GM12875 (cell line): ENCODE data around the gene ZNF587.
"Not testable (repeated sequence)": the region's sequence is repeated elsewhere in the genome, so short reads cannot be mapped to it uniquely, and the experiment has no call there.

Experiments used
- H3K4me3 ChIP-seq: one replicate; pipeline ENCODE4 v1.5.1; 2011; ENCODE audit warnings: low read depth, low read length, control low read depth
- TF ChIP-seq, protein P1 (sequence below): IDR thresholded peaks from 2 replicates; pipeline ENCODE4 v1.5.1; 2011; ENCODE audit warnings: low read depth, mild to moderate bottlenecking, control low read depth, inconsistent platforms, low read length, moderate library complexity, borderline replicate concordance; ENCODE audit not compliant: insufficient read depth

Gene ZNF587

GRCh38 chr19:57818378-57818777, 31.3 kb upstream of the ZNF587 start:
- no peak overlapping the region for H3K4me3 ChIP-seq
- TF ChIP-seq, protein P1, sequence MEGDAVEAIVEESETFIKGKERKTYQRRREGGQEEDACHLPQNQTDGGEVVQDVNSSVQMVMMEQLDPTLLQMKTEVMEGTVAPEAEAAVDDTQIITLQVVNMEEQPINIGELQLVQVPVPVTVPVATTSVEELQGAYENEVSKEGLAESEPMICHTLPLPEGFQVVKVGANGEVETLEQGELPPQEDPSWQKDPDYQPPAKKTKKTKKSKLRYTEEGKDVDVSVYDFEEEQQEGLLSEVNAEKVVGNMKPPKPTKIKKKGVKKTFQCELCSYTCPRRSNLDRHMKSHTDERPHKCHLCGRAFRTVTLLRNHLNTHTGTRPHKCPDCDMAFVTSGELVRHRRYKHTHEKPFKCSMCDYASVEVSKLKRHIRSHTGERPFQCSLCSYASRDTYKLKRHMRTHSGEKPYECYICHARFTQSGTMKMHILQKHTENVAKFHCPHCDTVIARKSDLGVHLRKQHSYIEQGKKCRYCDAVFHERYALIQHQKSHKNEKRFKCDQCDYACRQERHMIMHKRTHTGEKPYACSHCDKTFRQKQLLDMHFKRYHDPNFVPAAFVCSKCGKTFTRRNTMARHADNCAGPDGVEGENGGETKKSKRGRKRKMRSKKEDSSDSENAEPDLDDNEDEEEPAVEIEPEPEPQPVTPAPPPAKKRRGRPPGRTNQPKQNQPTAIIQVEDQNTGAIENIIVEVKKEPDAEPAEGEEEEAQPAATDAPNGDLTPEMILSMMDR = no peak

DNA sequence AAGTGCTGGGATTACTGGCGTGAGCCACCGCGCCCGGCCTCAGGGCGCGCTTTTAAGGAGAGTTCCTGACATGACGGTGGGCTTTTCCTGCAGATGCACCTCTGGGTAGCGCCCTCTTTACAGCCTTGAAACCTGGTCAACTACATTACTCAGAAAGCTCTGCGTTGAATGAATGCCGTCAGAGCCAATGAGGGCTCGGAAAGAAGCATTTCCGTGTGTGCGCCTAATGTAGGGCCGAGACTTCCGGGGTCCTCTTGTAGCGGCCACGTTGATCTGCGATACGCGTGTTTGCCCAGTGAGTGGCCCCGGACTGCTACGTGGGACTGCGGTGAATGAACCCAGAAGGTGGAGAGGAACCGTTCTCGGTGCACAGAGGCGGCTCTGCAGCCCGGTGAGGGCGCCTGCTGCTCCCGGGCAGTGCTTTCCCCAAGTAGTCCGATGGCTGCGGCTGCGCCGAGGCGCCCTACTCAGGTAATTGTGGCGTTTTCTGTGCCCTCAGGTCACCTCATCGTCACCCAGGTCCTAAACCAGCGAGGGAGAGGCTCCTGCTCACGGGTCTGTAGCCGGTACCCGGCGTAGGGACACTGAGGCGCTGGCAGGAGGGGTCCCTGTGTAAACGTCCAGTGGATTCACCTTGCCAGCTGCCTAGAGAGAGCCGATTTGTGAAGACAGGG, 30.0 kb upstream of the ZNF587 start:
- TF ChIP-seq, protein P1 = no peak
- H3K4me3 ChIP-seq = peak overlapping the region; percentile 100

GRCh38 chr19:57820599-57820998, 29.1 kb upstream of the ZNF587 start:
- H3K4me3 ChIP-seq = peak overlapping the region; percentile 100

GRCh38 chr19:57821095-57821494, 28.6 kb upstream of the ZNF587 start:
- not testable (repeated sequence) for H3K4me3 ChIP-seq

More at GRCh38 chr19:57820599-57820998, 29.1 kb upstream of the ZNF587 start:
- TF ChIP-seq, protein P1 = no peak

DNA sequence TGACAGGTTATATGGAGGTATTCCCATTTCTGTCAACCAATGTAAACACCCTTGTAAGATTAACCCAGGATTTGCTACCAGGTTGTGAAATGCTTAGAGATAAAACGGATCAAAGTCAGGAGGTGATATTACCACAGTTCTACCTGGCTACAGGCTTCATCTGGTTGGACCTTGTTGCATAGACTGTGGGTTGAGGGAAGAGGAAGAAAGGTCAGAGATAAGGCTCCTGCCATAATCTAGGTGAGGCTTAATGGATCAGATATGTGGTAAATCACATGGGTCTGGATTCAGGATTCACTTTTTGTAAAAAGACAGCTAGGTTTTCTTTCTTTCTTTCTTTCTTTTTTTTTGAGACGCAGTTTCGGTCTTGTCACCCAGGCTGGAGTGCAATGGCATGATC, 28.2 kb upstream of the ZNF587 start:
- H3K4me3 ChIP-seq = not testable (repeated sequence)

DNA sequence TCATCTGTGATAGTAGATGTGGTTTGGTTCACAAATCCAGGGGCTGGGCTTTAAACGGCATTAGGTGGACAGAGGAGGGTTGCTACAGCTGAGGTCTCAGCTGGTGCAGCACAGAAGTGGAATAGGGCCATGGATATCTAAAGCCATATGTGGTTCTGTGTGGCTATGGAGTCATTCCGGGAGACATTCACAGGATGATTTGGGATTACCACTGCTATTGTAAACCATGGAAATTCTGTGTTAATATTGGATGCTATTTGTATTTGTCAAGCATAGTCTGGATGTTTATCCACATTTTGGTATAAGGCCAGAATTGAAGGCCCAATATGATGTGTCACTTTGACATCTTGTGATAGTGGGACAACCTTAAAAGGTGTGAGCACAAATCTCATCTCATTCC, 26.5 kb upstream of the ZNF587 start:
- not testable (repeated sequence) for H3K4me3 ChIP-seq

DNA sequence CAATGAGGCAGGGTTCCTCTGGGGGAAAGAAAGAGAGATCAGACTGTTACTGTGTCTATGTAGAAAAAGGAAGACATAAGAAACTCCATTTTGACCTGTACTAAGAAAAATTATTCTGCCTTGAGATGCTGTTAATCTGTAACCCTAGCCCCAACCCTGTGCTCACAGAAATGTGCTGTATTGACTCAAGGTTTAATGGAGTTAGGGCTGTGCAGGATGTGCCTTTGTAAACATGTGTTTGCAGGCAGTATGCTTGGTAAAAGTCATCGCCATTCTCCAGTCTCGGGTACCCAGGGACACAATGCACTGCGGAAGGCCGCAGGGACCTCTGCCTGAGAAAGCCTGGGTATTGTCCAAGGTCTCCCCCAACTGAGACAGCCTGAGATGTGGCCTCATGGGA, 26.1 kb upstream of the ZNF587 start:
- H3K4me3 ChIP-seq = not testable (repeated sequence)

DNA sequence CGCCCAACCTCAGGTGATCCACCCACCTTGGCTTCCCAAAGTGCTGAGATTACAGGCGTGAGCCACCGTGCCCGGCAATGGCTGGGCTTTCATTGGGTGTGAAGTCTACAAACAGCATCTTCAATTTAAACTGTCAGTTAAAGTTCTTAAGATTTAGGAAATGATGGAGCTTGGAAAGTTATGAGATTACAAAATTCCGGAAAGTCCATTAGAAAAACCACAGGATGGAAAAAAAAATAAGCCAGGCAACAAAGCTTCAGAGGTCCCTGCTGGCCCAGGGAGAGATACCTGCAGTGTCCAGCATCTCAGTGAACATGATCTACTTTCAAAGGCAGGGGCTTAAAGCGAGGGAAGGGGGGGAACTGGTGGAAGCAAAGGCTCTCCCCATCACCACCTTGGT, 24.1 kb upstream of the ZNF587 start:
- TF ChIP-seq, protein P1 = no peak
- H3K4me3 ChIP-seq = no peak overlapping the region

GRCh38 chr19:57829316-57829715, 20.3 kb upstream of the ZNF587 start:
- TF ChIP-seq, protein P1 = no peak
- no peak overlapping the region for H3K4me3 ChIP-seq
